NCI-H128 (cell line): ENCODE data around the gene BRK1.
"Not testable (repeated sequence)": the region's sequence is repeated elsewhere in the genome, so short reads cannot be mapped to it uniquely, and the experiment has no call there.

ENCODE experiments used
- DNase-seq: peaks from one replicate; lab custom pipeline; 2025; ENCODE audit not compliant: unreplicated experiment; lab: John Stamatoyannopoulos, UW

The BRK1 gene

GRCh38 chr3:10142707-10143560, 27.5 kb downstream of the BRK1 start:
- no peak for DNase-seq

GRCh38 chr3:10145685-10146084, 30.2 kb downstream of the BRK1 start:
- DNase-seq: no peak

- DNase-seq: no peak
Measured at GRCh38 chr3:10149226-10149625, 33.8 kb downstream of the BRK1 start.

GRCh38 chr3:10150987-10151386, 35.5 kb downstream of the BRK1 start:
- no peak for DNase-seq

GRCh38 chr3:10154335-10155122, 39.1 kb downstream of the BRK1 start:
- no peak for DNase-seq

GRCh38 chr3:10155123-10155472, 39.6 kb downstream of the BRK1 start:
- DNase-seq: no peak

- DNase-seq: no peak
Measured at GRCh38 chr3:10155658-10156057, 40.2 kb downstream of the BRK1 start.

GRCh38 chr3:10157031-10157430, 41.6 kb downstream of the BRK1 start:
- DNase-seq: no peak

GRCh38 chr3:10158555-10158954, 43.1 kb downstream of the BRK1 start:
- DNase-seq: not testable (repeated sequence)

GRCh38 chr3:10160346-10160745, 44.9 kb downstream of the BRK1 start:
- no peak for DNase-seq

- no peak for DNase-seq
Measured at GRCh38 chr3:10160925-10161324, 45.5 kb downstream of the BRK1 start.

- DNase-seq: no peak
Measured at GRCh38 chr3:10162185-10162584, 46.7 kb downstream of the BRK1 start.

GRCh38 chr3:10164201-10164545, 48.7 kb downstream of the BRK1 start:
- not testable (repeated sequence) for DNase-seq

- DNase-seq: no peak
Measured at GRCh38 chr3:10164546-10165393, 49.3 kb downstream of the BRK1 start, which contains the start of gene IRAK2. Gene IRAK2, plus strand, starts transcription at chr3:10164919. Its CDS starts 36 bp downstream, at chr3:10164955.

- no peak for DNase-seq
Measured at GRCh38 chr3:10166213-10166604, 50.7 kb downstream of the BRK1 start.

- no peak for DNase-seq
Measured at GRCh38 chr3:10169000-10169496, 53.6 kb downstream of the BRK1 start.

- DNase-seq: no peak
Measured at GRCh38 chr3:10170915-10171478, 55.5 kb downstream of the BRK1 start.

- no peak for DNase-seq
Measured at GRCh38 chr3:10173095-10173925, 57.8 kb downstream of the BRK1 start.

- no peak for DNase-seq
Measured at GRCh38 chr3:10173926-10174435, 58.5 kb downstream of the BRK1 start.

- DNase-seq: not testable (repeated sequence)
Measured at GRCh38 chr3:10175334-10175733, 59.9 kb downstream of the BRK1 start.
